T-helper 2 cell (primary cell): ENCODE data around the gene C6orf47.

ENCODE experiments used
- DNase-seq, 5 experiments: peaks; one replicate each; pipeline versions ENCODE4 v3.0.0 to v3.0.0-alpha.2; 2012 to 2022

Gene C6orf47

GRCh38 chr6:31634131-31634530 lies 26.4 kb downstream of the C6orf47 start:
- DNase-seq = no peak

DNA sequence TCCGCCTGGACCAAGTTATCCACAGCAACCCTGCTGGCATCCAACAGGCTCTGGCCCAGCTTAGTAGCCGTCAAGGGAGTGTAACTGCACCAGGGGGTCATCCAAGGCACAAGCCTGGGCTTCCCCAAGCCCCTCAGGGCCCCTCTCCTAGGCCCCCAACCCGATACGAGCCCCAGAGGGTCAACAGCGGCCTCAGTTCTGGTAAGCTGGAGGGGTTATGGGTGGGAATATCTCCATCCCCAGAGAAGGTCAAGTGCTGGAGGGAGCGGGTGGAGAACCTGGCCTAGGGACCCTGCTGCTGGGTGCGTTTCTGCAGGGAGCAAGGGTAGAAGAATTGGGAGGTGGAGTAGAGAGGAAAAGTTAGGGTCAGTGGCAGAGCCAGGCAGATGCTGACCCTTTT lies 27.1 kb downstream of the C6orf47 start:
- no peak for DNase-seq

DNA sequence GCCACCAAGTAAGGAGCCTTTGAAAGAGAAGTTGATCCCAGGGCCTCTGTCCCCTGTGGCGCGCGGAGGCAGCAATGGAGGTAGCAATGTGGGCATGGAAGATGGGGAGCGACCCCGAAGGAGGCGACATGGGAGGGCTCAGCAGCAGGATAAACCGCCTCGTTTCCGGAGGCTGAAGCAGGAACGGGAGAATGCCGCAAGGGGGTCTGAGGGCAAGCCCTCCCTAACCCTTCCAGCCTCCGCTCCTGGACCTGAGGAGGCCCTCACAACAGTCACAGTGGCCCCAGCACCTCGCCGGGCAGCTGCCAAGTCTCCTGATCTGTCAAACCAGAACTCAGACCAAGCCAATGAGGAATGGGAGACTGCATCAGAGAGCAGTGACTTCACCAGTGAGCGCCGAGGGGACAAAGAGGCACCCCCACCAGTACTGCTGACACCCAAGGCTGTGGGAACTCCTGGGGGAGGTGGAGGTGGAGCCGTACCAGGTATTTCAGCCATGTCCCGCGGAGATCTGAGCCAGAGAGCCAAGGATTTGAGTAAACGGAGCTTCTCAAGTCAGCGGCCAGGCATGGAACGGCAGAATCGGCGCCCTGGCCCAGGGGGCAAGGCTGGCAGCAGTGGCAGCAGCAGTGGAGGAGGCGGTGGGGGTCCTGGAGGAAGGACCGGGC lies 28.2 kb downstream of the C6orf47 start:
- no peak for DNase-seq

GRCh38 chr6:31631681-31632278 lies 28.8 kb downstream of the C6orf47 start:
- DNase-seq = no peak

GRCh38 chr6:31631209-31631608 lies 29.4 kb downstream of the C6orf47 start:
- no peak for DNase-seq

- DNase-seq = no peak
Observed at GRCh38 chr6:31630177-31630934, 30.2 kb downstream of the C6orf47 start.

DNA sequence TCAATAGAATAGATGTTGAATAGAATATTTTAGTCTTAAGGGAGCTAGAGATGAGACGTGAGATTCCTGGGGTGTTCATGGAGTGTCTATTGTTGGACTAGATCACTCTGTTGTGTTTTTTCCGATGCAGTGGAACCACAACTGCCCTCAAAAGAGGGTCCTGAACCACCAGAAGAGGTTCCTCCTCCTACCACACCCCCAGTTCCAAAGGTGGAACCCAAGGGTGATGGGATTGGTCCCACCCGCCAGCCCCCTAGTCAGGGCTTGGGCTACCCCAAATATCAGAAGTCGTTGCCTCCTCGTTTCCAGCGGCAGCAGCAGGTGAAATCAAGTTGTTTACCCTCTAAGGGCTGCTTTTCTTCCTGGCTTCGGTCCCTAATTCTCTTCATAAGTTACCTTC lies 31.6 kb downstream of the C6orf47 start:
- no peak for DNase-seq

GRCh38 chr6:31627690-31628287 lies 32.8 kb downstream of the C6orf47 start:
- DNase-seq = no peak

DNA sequence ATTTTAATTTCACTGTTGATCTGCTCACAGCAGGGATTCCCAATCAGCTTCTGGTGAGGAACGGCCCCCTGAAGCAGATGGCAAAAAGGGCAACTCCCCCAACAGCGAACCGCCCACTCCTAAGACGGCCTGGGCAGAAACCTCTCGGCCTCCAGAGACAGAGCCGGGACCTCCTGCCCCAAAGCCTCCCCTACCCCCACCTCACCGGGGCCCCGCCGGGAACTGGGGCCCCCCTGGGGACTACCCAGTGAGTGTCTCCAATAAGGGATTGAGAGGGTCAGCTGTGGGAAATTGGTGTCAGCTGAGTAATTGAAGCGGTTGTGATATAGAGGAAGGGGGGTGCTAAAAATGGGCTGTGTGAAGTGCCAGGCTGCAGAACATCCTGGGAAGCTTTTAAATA lies 33.6 kb downstream of the C6orf47 start:
- no peak for DNase-seq

DNA sequence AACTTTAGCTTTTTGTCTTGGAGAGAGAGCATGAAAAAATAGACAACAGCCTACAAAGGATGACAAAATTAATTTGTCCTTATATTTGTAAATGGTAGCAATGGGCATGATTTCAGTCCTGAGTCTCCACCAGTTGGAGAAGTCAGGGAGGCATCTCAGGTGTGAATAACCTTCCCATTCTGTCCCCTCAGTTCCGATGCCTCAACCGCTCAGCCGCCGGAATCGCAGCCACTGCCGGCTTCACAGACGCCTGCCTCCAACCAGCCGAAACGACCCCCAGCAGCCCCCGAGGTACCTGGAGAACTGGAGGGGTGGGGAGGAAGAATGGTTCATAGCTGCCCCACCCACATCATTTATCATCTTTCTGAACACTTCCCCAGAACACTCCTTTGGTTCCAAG lies 36.5 kb downstream of the C6orf47 start:
- no peak for DNase-seq

GRCh38 chr6:31622684-31623091 lies 37.9 kb downstream of the C6orf47 start:
- no peak for DNase-seq

DNA sequence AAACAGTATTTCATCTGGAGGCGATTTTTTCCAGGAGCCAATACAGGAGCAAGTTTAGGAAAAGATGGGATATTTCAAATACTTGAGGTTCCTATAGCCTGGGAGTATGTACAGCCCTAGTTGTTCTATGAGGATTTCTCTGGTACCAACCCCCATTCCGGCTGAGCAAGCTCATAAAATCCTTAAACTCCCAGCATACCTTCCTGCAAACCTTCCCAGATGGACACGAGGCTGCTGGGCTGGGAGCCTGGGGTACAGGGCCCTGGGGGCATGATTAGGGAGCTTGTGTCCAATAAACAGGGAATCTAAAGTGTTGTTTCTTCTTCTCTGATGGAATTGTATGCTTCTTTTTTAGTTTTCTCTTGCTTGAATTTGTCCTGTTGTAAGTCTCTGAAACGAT lies 38.6 kb downstream of the C6orf47 start:
- no peak for DNase-seq

DNA sequence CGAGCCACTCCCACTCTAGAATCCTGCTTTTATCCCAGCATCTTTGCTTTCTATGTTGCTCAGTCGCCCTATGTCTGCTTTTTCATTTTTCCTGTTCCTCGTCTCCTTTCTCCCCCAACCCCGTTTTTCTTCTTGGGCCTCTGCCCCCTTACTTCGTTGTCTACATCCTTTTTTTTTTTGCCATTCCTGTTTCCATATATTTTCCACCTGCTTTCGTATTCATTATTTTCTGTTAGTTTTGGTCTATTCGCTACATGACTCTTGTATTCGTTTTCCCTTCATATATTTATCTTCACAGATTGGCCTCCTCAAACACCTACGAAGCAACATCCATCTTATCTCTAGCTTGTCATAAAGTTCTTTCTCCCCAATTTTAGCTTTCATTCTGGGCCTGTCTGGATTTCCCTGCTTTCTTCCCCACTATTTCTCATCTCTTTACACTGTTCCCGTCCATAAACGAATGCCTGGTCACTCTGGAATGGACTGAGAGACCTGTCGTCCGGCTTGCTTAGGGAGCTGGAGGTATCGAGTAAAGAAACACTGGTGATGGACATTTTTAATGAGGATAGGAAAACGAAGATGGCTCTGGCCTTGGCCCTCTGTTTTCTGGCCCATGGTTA lies 39.1 kb downstream of the C6orf47 start:
- no peak for DNase-seq

GRCh38 chr6:31620586-31621319 lies 39.8 kb downstream of the C6orf47 start, which contains the start of gene PRRC2A:
Gene PRRC2A, plus strand, starts transcription at chr6:31620715. Its CDS starts 2,075 bp downstream, at chr6:31622790.
- DNase-seq = peak in 2 of 5 experiments; percentile 89 to 93

- DNase-seq = peak; percentile 86 to 100 (median 95)
Observed at GRCh38 chr6:31619805-31620585, 40.6 kb downstream of the C6orf47 start.

- no peak for DNase-seq
Observed at GRCh38 chr6:31617010-31617409, 43.6 kb downstream of the C6orf47 start.

DNA sequence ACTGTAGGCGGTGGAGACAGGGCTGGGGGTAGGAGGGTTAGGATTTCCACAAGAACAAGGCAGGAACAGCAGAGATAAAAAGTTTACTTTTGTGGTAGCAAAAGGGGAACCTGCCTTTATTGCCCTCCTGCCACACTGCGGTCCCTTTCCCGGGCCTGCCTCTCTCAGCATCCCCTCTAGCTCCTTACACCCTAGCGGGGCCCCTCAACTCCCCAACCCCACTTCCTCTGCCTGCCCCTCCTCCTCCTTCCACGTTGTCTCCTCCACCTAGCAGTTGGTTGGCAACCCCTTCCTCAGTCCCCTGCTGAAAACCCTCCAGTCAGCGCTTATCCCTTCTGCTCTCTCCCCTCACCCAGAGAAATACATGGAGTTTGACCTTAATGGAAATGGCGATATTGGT lies 44.8 kb downstream of the C6orf47 start:
- peak in 1 of 5 experiments; percentile 37 for DNase-seq

DNA sequence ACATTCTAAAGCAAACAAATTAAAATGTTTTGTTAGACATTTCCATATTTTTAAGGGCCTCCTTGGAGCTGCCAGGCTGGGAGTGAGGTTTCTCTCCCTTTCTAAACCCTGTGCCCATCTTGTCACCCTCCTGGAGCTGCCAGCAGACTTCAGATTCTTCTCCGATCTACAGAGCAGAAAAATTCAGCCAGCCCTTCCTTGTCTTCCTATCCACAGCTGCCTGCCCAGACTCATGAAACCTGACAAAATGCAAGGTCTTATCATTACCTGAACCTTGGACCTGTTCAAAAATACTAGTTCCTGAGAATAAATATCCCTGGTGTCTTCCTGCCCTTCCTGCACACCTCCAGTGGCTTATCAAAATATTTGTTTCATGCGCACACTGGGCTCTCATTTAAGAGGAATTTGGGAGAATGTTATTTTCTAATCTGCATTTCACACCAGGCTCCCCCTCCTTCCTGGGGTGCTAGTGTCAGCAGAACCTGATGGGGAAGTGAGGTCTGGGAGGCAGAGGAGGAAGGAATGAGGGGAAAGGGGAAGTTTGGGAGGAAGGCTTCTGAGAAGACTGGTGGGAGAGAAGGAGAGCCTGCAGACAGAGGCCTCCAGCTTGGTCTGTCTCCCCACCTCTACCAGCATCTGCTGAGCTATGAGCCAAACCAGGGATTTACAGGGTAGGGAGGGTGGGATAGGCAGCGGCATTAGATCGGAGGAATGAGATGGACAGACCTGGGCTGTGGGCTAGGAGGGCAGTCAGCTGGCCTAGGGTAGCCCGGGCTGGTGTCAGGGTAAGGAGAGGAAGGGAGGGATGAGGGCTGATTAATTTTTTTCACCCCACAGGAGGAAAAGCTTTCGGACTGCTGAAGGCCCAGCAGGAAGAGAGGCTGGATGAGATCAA lies 45.6 kb downstream of the C6orf47 start, which contains the start of gene AIF1:
Gene AIF1 (plus strand): TSS at position 551 of the 895 bp plus-strand sequence. CDS start 96 bp downstream, at position 647.
- no peak for DNase-seq

- DNase-seq = no peak
Observed at GRCh38 chr6:31614075-31614619, 46.4 kb downstream of the C6orf47 start.

- no peak for DNase-seq
Observed at GRCh38 chr6:31610968-31611367, 49.6 kb downstream of the C6orf47 start.
